ENCODE measurements around the gene DOLPP1.

DOLPP1 gene

GRCh38 chr9:129102791-129103594 lies 22.1 kb downstream of the DOLPP1 start (continued):
- no peak for TF ChIP-seq GLI2 (tag by site-specific recombination; IDR thresholded peaks at IDR 0.05; ENCODE audit: borderline replicate concordance, low read depth)
- no peak for TF ChIP-seq PRDM6 (tag by site-specific recombination; IDR thresholded peaks at IDR 0.05)
- TF ChIP-seq PBX3 (CRISPR knock-in tag; IDR thresholded peaks at IDR 0.05) = no peak
- TF ChIP-seq ZNF501 (tag by site-specific recombination; IDR thresholded peaks at IDR 0.05) = no peak
- TF ChIP-seq KLF17 (tag by site-specific recombination; IDR thresholded peaks at IDR 0.05) = no peak

- TF ChIP-seq ZNF169 (tag by site-specific recombination; IDR thresholded peaks at IDR 0.05) = no peak
- no peak for TF ChIP-seq FEZF1 (tag by site-specific recombination; IDR thresholded peaks at IDR 0.05)
- no peak for TF ChIP-seq ZNF174 (tag by site-specific recombination; IDR thresholded peaks at IDR 0.05)
- TF ChIP-seq MYNN (tag by site-specific recombination; IDR thresholded peaks at IDR 0.05; ENCODE audit: borderline replicate concordance) = no peak
- TF ChIP-seq ZNF341 (tag by site-specific recombination; IDR thresholded peaks at IDR 0.05; ENCODE audit: low read depth) = no peak
- TF ChIP-seq ZNF37A (tag by site-specific recombination; IDR thresholded peaks at IDR 0.05) = no peak
- TF ChIP-seq ZNF596 (tag by site-specific recombination; IDR thresholded peaks at IDR 0.05) = no peak
- TF ChIP-seq ZNF658 (tag by site-specific recombination; IDR thresholded peaks at IDR 0.05) = no peak
- TF ChIP-seq REST (tag by site-specific recombination; IDR thresholded peaks at IDR 0.05) = no peak
- TF ChIP-seq ZEB2 (tag by site-specific recombination; IDR thresholded peaks at IDR 0.05) = no peak
- no peak for TF ChIP-seq ZNF580 (tag by site-specific recombination; IDR thresholded peaks at IDR 0.05)
- no peak for TF ChIP-seq ZNF600 (tag by site-specific recombination; IDR thresholded peaks at IDR 0.05)
- TF ChIP-seq MEIS1 (CRISPR knock-in tag; IDR thresholded peaks at IDR 0.05; ENCODE audit: borderline replicate concordance) = no peak
- no peak for TF ChIP-seq ZNF488 (tag by site-specific recombination; IDR thresholded peaks at IDR 0.05)
- TF ChIP-seq ZNF624 (tag by site-specific recombination; IDR thresholded peaks at IDR 0.05) = no peak
- no peak for TF ChIP-seq ZNF426 (tag by site-specific recombination; IDR thresholded peaks at IDR 0.05)
- TF ChIP-seq AEBP2 (tag by site-specific recombination; IDR thresholded peaks at IDR 0.05; ENCODE audit: borderline replicate concordance) = no peak
- CTCF ChIA-PET = interaction anchor here (1.1 to 1.2 kb wide), 2 partner anchors 28 to 319 kb away, joined by 3 read pairs; no protein-coding TSS in a partner anchor
Observed at GRCh38 chr9:129103595-129103965, 22.7 kb downstream of the DOLPP1 start.

More at GRCh38 chr9:129103595-129103965, 22.7 kb downstream of the DOLPP1 start:
- Histone ChIP-seq H3K4me1 (ENCODE audit: control insufficient read depth, insufficient read depth, low read length) (no peaks in the 10 kb centered on the region), H3K4me3 (ENCODE audit: low read depth, low read length) (no peak overlapping the region), H3K27ac (ENCODE audit: extremely low read depth, low read depth, low read length) (no peak overlapping the region), H3K9me3 (ENCODE audit: control insufficient read depth, insufficient read depth, low read depth, low read length) (no peaks in the 10 kb centered on the region), H3K36me3 (ENCODE audit: control insufficient read depth in 2 of 2, insufficient read depth in 1 of 2, low read length in 2 of 2) (peaks cover 0 to 8% of the 10 kb centered on the region in 2 experiments; a peak in 1 of 3 replicates)
- POLR2A ChIA-PET = interaction anchor here (0.5 to 1.2 kb wide), 3 partner anchors 8 to 72 kb away, joined by 3 to 8 read pairs (median 5); partner anchors contain the start of gene PTPA

All from HEK293 (cell line).